Sigmoid colon (tissue), 7 donors: Measurements from ENCODE around the gene ITGA11. TPM values are rescaled to one million over a fixed set of nuclear protein-coding genes. Genes with fewer than 3 reads are reported as not detected.

ENCODE experiments used
- DNase-seq: peaks from one replicate; pipeline ENCODE4 v3.0.0-alpha.2; 2019
- H3K27ac ChIP-seq, 4 donors: fragments of 200-600 bp; sonication (generic); one replicate each; pipeline ENCODE4 v1.5.1; 2016 to 2019; ENCODE audit warnings: mild to moderate bottlenecking in 1 of 4
- H3K27me3 ChIP-seq, 3 donors: fragments of 200-600 bp; sonication (generic); one replicate each; pipeline ENCODE4 v1.5.1; 2019; ENCODE audit warnings: mild to moderate bottlenecking in 1 of 3
- H3K36me3 ChIP-seq, 4 donors: fragments of 200-600 bp; sonication (generic); one replicate each; pipeline ENCODE4 v1.5.1; 2016 to 2019
- H3K4me1 ChIP-seq, 4 donors: fragments of 200-600 bp; sonication (generic); one replicate each; pipeline ENCODE4 v1.5.1; 2017 to 2019
- H3K4me3 ChIP-seq, 4 donors: fragments of 200-600 bp; sonication (generic); one replicate each; pipeline ENCODE4 v1.5.1; 2017 to 2019; ENCODE audit warnings: mild to moderate bottlenecking in 2 of 4, moderate library complexity in 1 of 4
- H3K9me3 ChIP-seq, 4 donors: fragments of 200-600 bp in 3 of 4; sonication (generic) in 3 of 4; one replicate each; pipeline versions ENCODE4 v1.5.1 to v1.6.1; 2013 to 2019
- EP300 ChIP-seq, 4 donors: sonication (generic); formaldehyde crosslinking; IDR thresholded peaks; one replicate each; pipeline ENCODE4 v1.6.1; 2017; ENCODE audit warnings: antibody characterized with exemption in 4 of 4
- POLR2A ChIP-seq, 2 donors: fragments of 450-650 bp; IDR thresholded peaks; one replicate each; pipeline ENCODE4 v1.6.1; 2016; ENCODE audit warnings: antibody characterized with exemption in 2 of 2, mild to moderate bottlenecking in 2 of 2, moderate library complexity in 2 of 2
- POLR2AphosphoS5 ChIP-seq, 4 donors: sonication (generic); formaldehyde crosslinking; IDR thresholded peaks; one replicate each; pipeline ENCODE4 v1.6.1; 2017; ENCODE audit warnings: antibody characterized with exemption in 4 of 4
- WGBS, 2 donors: extraction: QIAGEN DNeasy Blood & Tissue Kit; methylation state at CpG; one replicate each; pipeline ENCODE4 v1.1.7; 2013; 5-methylcytosine and 5-hydroxymethylcytosine counted together
- intact Hi-C: fragments of 100-400 bp; cut with DNase I; formaldehyde crosslinking; loops from one replicate; pipeline ENCODE4 v1.15.1; 2023
- polyA plus RNA-seq, 3 donors: library from polyadenylated mRNA; stranded (reverse); fragments of 200-250 nt; gene quantifications; one replicate each; pipeline ENCODE4 v1.2.3, GENCODE V29; 2013
- total RNA-seq, 4 donors: library from RNA; depleted of rRNA; stranded (reverse); fragments of >200 nt; gene quantifications; one replicate each; pipeline ENCODE4 v1.1.0, GENCODE V29; 2016
- TF ChIP-seq, protein P1 (sequence below), 4 experiments: fragments of 450-650 bp in 3 of 4; fragments of 200-600 bp in 1 of 4; IDR thresholded peaks; one replicate each; pipeline ENCODE4 v1.5.1; 2016 to 2019; ENCODE audit warnings: antibody characterized with exemption in 4 of 4, mild to moderate bottlenecking in 3 of 4, moderate library complexity in 2 of 4
- donor health status: healthy with polysubstance abuse.
- donor health status: Bipolar disorder and iron deficiency.
- donor health status: healthy.

Gene ITGA11
- total and polyA plus RNA-seq, 7 donors: 0.71 to 6.1 (median 1.2) TPM

GRCh38 chr15:68353421-68354135, 78.4 kb downstream of the ITGA11 start:
- peak overlapping the region in 3 of 4 donors; percentile 79 to 90 (median 82) for H3K27ac ChIP-seq

DNA sequence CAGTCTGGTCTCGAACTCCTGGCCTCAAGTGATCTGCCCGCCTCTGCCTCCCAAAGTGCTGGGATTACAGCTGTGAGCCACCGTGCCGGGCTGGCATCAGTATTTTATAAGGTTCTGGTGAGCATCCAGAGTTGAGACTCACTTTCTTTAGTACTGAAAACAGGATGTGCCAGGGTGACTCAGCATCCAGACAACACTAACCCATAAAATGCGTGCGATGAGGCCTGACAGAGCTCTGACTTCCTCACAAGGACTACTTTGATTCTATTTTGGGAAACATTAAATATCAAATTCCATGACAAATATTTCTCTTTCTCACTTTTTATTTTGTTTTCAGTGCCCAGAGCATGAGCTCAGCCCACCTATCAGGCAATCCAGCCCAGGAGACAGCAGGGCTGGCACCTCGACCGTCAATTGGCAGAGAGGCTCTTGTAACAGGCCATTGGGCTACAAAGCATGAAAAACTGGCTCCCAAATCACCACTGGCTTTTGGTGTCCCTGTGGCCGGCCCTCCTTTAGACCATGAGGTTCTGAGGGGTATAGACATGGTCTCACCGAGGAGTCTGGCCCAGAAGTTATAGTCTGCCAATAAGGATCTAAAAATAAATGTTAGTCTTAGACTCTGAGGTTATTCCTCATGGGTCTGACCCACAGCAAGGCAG, 79.4 kb downstream of the ITGA11 start:
- Histone ChIP-seq H3K27ac (peak overlapping the region; percentile 66 to 90 (median 80)), H3K36me3 (no peaks in the 10 kb centered on the region), H3K9me3 (peaks cover 0 to 6% (median 1%) of the 10 kb centered on the region in 4 donors), H3K4me1 (peaks cover 0 to 18% (median 13%) of the 10 kb centered on the region in 4 donors), H3K27me3 (no peaks in the 10 kb centered on the region), H3K4me3 (no peak overlapping the region)
- intact Hi-C loops: no loop called here
- 49 to 79% methylated on average over 10 of the region's 10 CpGs for WGBS, 2 donors
- TF ChIP-seq POLR2A (IDR thresholded peaks at IDR 0.05) (no peak), EP300 (IDR thresholded peaks at IDR 0.05) (peak in 1 of 4 donors; percentile 39), POLR2AphosphoS5 (IDR thresholded peaks at IDR 0.05) (peak in 3 of 4 donors; percentile 62 to 71 (median 63))
- TF ChIP-seq, protein P1, sequence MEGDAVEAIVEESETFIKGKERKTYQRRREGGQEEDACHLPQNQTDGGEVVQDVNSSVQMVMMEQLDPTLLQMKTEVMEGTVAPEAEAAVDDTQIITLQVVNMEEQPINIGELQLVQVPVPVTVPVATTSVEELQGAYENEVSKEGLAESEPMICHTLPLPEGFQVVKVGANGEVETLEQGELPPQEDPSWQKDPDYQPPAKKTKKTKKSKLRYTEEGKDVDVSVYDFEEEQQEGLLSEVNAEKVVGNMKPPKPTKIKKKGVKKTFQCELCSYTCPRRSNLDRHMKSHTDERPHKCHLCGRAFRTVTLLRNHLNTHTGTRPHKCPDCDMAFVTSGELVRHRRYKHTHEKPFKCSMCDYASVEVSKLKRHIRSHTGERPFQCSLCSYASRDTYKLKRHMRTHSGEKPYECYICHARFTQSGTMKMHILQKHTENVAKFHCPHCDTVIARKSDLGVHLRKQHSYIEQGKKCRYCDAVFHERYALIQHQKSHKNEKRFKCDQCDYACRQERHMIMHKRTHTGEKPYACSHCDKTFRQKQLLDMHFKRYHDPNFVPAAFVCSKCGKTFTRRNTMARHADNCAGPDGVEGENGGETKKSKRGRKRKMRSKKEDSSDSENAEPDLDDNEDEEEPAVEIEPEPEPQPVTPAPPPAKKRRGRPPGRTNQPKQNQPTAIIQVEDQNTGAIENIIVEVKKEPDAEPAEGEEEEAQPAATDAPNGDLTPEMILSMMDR (IDR thresholded peaks at IDR 0.05): no peak
- DNase-seq: peak; percentile 90

More at GRCh38 chr15:68353421-68354135, 78.4 kb downstream of the ITGA11 start:
- intact Hi-C loops: no loop called here
- H3K4me1 ChIP-seq: peaks cover 0 to 18% (median 13%) of the 10 kb centered on the region in 4 donors
- TF ChIP-seq EP300 (IDR thresholded peaks at IDR 0.05) (no peak), POLR2A (IDR thresholded peaks at IDR 0.05) (no peak), POLR2AphosphoS5 (IDR thresholded peaks at IDR 0.05) (no peak)
- TF ChIP-seq, protein P1 (IDR thresholded peaks at IDR 0.05): no peak
- no peak overlapping the region for H3K4me3 ChIP-seq
- 87 to 91% methylated on average over 7 of the region's 7 CpGs for WGBS, 2 donors
- peaks cover 0 to 6% (median 1%) of the 10 kb centered on the region in 4 donors for H3K9me3 ChIP-seq
- no peaks in the 10 kb centered on the region for H3K36me3 ChIP-seq
- DNase-seq: no peak
- H3K27me3 ChIP-seq: no peaks in the 10 kb centered on the region

- H3K4me3 ChIP-seq: no peak overlapping the region
- H3K27me3 ChIP-seq: no peaks in the 10 kb centered on the region
- H3K36me3 ChIP-seq: no peaks in the 10 kb centered on the region
- H3K9me3 ChIP-seq: no peaks in the 10 kb centered on the region
- peaks cover 0 to 18% (median 13%) of the 10 kb centered on the region in 4 donors for H3K4me1 ChIP-seq
- H3K27ac ChIP-seq: no peak overlapping the region
- intact Hi-C loops: no loop called here
- TF ChIP-seq POLR2A (IDR thresholded peaks at IDR 0.05): no peak
- TF ChIP-seq EP300 (IDR thresholded peaks at IDR 0.05): no peak
- TF ChIP-seq POLR2AphosphoS5 (IDR thresholded peaks at IDR 0.05): no peak
- TF ChIP-seq, protein P1 (IDR thresholded peaks at IDR 0.05): no peak
- DNase-seq: no peak
- WGBS, 2 donors: 79 to 81% methylated on average over 6 of the region's 6 CpGs
Measured at GRCh38 chr15:68349151-68349550, 82.8 kb downstream of the ITGA11 start.

- TF ChIP-seq POLR2AphosphoS5 (IDR thresholded peaks at IDR 0.05) (no peak), POLR2A (IDR thresholded peaks at IDR 0.05) (no peak), EP300 (IDR thresholded peaks at IDR 0.05) (no peak)
- TF ChIP-seq, protein P1 (IDR thresholded peaks at IDR 0.05): no peak
- Histone ChIP-seq H3K36me3 (no peaks in the 10 kb centered on the region), H3K4me3 (no peak overlapping the region), H3K27ac (no peak overlapping the region), H3K9me3 (no peaks in the 10 kb centered on the region), H3K4me1 (peaks cover 0 to 15% (median 13%) of the 10 kb centered on the region in 4 donors), H3K27me3 (no peaks in the 10 kb centered on the region)
- WGBS, 2 donors: 67 to 82% methylated on average over 9 of the region's 9 CpGs
- intact Hi-C loops: no loop called here
- no peak for DNase-seq
Measured at GRCh38 chr15:68348606-68349005, 83.4 kb downstream of the ITGA11 start.
